Panc1 (cell line): Measurements from ENCODE around the gene TTYH2. TPM values are rescaled to one million over a fixed set of nuclear protein-coding genes. Genes with fewer than 3 reads are reported as not detected.

Source experiments
- ATAC-seq: fragments of 200-7000 bp; cut with Tn5 transposase; 2 replicates; pipeline ENCODE4 v1.9.1; 2020; ENCODE audit warnings: mild to moderate bottlenecking, moderate library complexity
- BruUV-seq: library from RNA; stranded (reverse); fragments of 400-500 nt; replicated peaks from 2 replicates; lab custom pipeline; 2021; lab: Mats Ljungman, UMichigan
- CTCF ChIA-PET: fragments of 300-600 bp; sonication (Branson Sonifier 250); formaldehyde crosslinking; loops from one replicate; lab custom pipeline; 2022; ENCODE audit warnings: antibody characterized with exemption; lab: Charles Lee
- POLR2A ChIA-PET: fragments of 300-600 bp; sonication (Branson Sonifier 250); formaldehyde crosslinking; loops from one replicate; lab custom pipeline; 2022; ENCODE audit warnings: antibody characterized with exemption; lab: Charles Lee
- DNase-seq: peaks from one replicate; pipeline ENCODE4 v3.0.0-alpha.2; 2010; ENCODE audit warnings: low read depth, low spot score
- H3K27ac ChIP-seq: 2 replicates; pipeline ENCODE4 v1.5.1; 2011; ENCODE audit warnings: mild to moderate bottlenecking, low read length, inconsistent platforms
- H3K27me3 ChIP-seq: fragments of 200-500 bp; sonication (Bioruptor generic); 2 replicates; pipeline ENCODE4 v1.6.0; 2014; ENCODE audit warnings: low read length, inconsistent platforms; ENCODE audit not compliant: control insufficient read depth, insufficient read depth
- H3K36me3 ChIP-seq: fragments of 200-500 bp; sonication (Bioruptor generic); 2 replicates; pipeline ENCODE4 v1.5.1; 2014; ENCODE audit warnings: inconsistent platforms, mild to moderate bottlenecking, low read length, moderate library complexity; ENCODE audit not compliant: control insufficient read depth, insufficient read depth
- H3K4me1 ChIP-seq: 2 replicates; pipeline ENCODE4 v1.5.1; 2011; ENCODE audit warnings: inconsistent platforms, mild to moderate bottlenecking, low read length, moderate library complexity; ENCODE audit not compliant: control insufficient read depth, insufficient read depth
- H3K4me3 ChIP-seq, 2 experiments: 2 replicates each; pipeline ENCODE4 v1.5.1; 2011 to 2012; ENCODE audit warnings: low read depth in 2 of 2, low read length in 2 of 2, mild to moderate bottlenecking in 2 of 2, inconsistent platforms in 1 of 2, moderate library complexity in 1 of 2
- H3K9me3 ChIP-seq: fragments of 200-500 bp; sonication (Bioruptor generic); 2 replicates; pipeline ENCODE4 v1.5.1; 2014; ENCODE audit warnings: low read depth, mild to moderate bottlenecking, inconsistent platforms, low read length, moderate library complexity; ENCODE audit not compliant: control insufficient read depth, insufficient read depth
- POLR2AphosphoS5 ChIP-seq: IDR thresholded peaks from 2 replicates; pipeline ENCODE4 v1.6.1; 2012; ENCODE audit warnings: mild to moderate bottlenecking, low read depth, low read length, moderate library complexity
- REST ChIP-seq, 2 experiments: IDR thresholded peaks; 2 replicates each; pipeline ENCODE4 v1.6.1; 2011 to 2012; ENCODE audit warnings: low read depth in 2 of 2, control low read depth in 1 of 2, low read length in 1 of 2, mild to moderate bottlenecking in 1 of 2, moderate library complexity in 1 of 2; ENCODE audit not compliant: insufficient read depth in 1 of 2
- SIN3A ChIP-seq: IDR thresholded peaks from 2 replicates; pipeline ENCODE4 v1.6.1; 2012; ENCODE audit warnings: low read depth, mild to moderate bottlenecking, low read length, moderate library complexity, borderline replicate concordance; ENCODE audit not compliant: insufficient read depth
- TCF7L2 ChIP-seq: IDR thresholded peaks from 2 replicates; pipeline ENCODE4 v1.6.1; 2011; ENCODE audit warnings: mild to moderate bottlenecking, low read depth, low read length, inconsistent platforms
- in situ Hi-C: cut with HindIII; loops from 2 replicates; pipeline ENCODE4 v1.10.0; 2016; ENCODE audit warnings: low sequenced_read_pairs, low pct_unique_long_range_greater_than_20kb
- intact Hi-C: fragments of 100-400 bp; cut with micrococcal nuclease; formaldehyde crosslinking; loops from one replicate; pipeline ENCODE4 v1.10.0; 2022; ENCODE audit not compliant: unreplicated experiment
- total RNA-seq: library from RNA; stranded (reverse); gene quantifications from one replicate; pipeline ENCODE4 v1.2.1, GENCODE V29; 2021; ENCODE audit not compliant: unreplicated experiment
- TF ChIP-seq, protein P1 (sequence below): fragments of 450-650 bp; IDR thresholded peaks from 2 replicates; pipeline ENCODE4 v1.5.1; 2017; ENCODE audit warnings: mild to moderate bottlenecking

Gene TTYH2
- total RNA-seq, 1 experiment from 2014 or later, result 8.3 TPM

DNA sequence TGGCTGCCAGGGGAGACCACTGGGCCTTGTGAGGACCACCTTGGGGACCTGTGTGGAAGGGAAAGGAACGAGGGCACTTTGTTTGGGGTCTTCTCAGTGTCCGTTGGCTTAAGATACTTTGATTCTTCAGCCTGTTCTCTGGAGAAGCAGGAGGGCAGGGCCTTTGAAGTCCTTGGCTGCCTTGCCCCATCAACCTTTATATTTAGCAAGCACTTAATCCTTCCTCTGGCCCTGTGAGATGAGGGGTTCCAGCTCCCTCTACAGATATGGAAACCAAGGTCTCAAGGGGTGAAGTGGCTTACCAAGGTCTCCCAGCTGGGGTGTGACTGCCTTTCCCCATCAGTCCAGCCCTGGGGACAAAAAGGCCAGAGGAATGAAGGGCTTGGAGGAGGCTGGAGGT, 28.5 kb downstream of the TTYH2 start:
- Histone ChIP-seq H3K27ac (no peak overlapping the region), H3K9me3 (no peaks in the 10 kb centered on the region), H3K4me3 (no peak overlapping the region), H3K36me3 (no peaks in the 10 kb centered on the region), H3K4me1 (no peaks in the 10 kb centered on the region), H3K27me3 (no peaks in the 10 kb centered on the region)
- intact Hi-C loops (no loop called here), in situ Hi-C loops (no loop called here)
- TF ChIP-seq REST (IDR thresholded peaks at IDR 0.05; ENCODE audit: insufficient read depth in 1 of 2, low read depth in 2 of 2, low read length in 1 of 2) (no peak), SIN3A (no peak), TCF7L2 (no peak), POLR2AphosphoS5 (no peak)
- TF ChIP-seq, protein P1, sequence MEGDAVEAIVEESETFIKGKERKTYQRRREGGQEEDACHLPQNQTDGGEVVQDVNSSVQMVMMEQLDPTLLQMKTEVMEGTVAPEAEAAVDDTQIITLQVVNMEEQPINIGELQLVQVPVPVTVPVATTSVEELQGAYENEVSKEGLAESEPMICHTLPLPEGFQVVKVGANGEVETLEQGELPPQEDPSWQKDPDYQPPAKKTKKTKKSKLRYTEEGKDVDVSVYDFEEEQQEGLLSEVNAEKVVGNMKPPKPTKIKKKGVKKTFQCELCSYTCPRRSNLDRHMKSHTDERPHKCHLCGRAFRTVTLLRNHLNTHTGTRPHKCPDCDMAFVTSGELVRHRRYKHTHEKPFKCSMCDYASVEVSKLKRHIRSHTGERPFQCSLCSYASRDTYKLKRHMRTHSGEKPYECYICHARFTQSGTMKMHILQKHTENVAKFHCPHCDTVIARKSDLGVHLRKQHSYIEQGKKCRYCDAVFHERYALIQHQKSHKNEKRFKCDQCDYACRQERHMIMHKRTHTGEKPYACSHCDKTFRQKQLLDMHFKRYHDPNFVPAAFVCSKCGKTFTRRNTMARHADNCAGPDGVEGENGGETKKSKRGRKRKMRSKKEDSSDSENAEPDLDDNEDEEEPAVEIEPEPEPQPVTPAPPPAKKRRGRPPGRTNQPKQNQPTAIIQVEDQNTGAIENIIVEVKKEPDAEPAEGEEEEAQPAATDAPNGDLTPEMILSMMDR, result no peak
- no peak for ATAC-seq
- no peak for DNase-seq
- POLR2A ChIA-PET, result no interaction called here
- BruUV-seq, result no TSS peak
- CTCF ChIA-PET, result no interaction called here

DNA sequence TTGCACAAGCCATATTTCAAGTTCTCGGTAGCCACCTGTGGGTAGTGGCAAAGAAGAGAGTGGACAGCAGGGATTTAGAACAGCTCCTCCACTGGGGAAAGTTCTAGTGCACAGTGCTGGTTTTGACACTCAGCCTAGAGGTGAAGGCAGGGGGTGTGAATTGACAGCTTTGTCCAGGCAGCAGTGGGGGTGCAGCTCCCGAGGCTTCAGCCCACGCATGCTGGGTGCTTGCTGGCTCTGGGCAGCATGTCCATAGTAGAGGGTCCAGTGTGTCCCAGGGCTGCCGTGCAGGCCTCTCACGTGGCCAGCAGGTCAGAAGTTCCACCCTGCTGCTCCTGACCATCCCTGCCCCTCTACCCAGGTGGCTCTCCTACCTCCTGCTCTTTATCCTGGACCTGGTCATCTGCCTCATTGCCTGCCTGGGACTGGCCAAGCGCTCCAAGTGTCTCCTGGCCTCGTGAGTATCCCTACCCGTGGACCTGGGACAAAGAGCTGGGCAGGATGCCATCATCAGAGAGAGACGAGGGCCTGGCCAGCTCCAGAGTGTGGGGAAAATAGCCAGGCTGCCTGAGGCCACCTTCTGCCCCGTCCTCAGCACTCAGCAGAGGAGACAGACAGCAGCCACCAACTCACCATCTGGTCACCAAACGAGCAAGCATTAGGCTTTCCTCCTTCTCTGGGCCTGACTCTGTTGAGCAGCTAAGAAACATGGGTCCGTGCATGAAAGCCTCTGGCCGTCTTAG, 29.8 kb downstream of the TTYH2 start:
- no TSS peak for BruUV-seq
- DNase-seq, result no peak

More for the DNA sequence above, 29.8 kb downstream of the TTYH2 start:
- POLR2A ChIA-PET, result no interaction called here
- no peaks in the 10 kb centered on the region for H3K4me1 ChIP-seq
- no peak overlapping the region for H3K27ac ChIP-seq
- TF ChIP-seq POLR2AphosphoS5, result no peak
- TF ChIP-seq SIN3A, result no peak
- TF ChIP-seq, protein P1, result no peak
- TF ChIP-seq TCF7L2, result no peak
- TF ChIP-seq REST (IDR thresholded peaks at IDR 0.05; ENCODE audit: insufficient read depth in 1 of 2, low read depth in 2 of 2, low read length in 1 of 2), result no peak
- CTCF ChIA-PET, result no interaction called here
- no peaks in the 10 kb centered on the region for H3K27me3 ChIP-seq
- no peaks in the 10 kb centered on the region for H3K36me3 ChIP-seq
- in situ Hi-C loops, result no loop called here
- no peak for ATAC-seq
- intact Hi-C loops, result no loop called here
- no peak overlapping the region for H3K4me3 ChIP-seq
- H3K9me3 ChIP-seq, result no peaks in the 10 kb centered on the region
